ENCODE results near the gene IQCN. TPM values are rescaled to one million over a fixed set of nuclear protein-coding genes. Genes with fewer than 3 reads are reported as not detected.

IQCN gene
- total RNA-seq, 2 experiments from 2014 or later: 18.1 to 18.7 TPM

DNA sequence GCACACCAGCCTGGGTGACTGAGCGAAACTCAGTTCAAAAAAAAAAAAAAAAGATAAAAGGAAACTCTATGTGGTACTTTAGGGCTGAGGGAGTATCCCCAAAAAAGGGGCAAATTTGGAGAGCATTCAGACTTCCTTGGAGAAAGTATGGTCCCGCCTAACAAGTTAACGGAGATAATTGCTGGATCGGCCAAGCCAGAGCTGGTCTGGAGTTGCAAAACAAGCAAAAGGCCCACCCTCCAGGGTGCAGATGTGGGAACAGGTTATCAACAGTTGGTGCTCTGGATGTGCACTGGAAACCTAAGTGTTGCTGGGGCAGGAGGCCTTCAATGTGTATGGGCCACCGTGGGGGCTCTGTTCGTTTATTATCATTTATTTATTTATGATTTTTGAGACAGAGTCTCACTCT, 2.8 kb downstream of the IQCN start:
- Histone ChIP-seq H3K27ac (ENCODE audit: low read depth in 1 of 2, low read length in 2 of 2) (no peak overlapping the region), H3K9me3 (ENCODE audit: control insufficient read depth in 1 of 2, insufficient read depth in 1 of 2, low read length in 2 of 2) (peaks cover 0 to 4% of the 10 kb centered on the region in 2 experiments), H3K4me3 (ENCODE audit: low read length) (no peak overlapping the region), H3K4me1 (ENCODE audit: insufficient read depth, low read length) (peaks cover 35% of the 10 kb centered on the region), H3K36me3 (ENCODE audit: insufficient read depth, low read length) (peaks cover 46% of the 10 kb centered on the region), H3K27me3 (ENCODE audit: control insufficient read depth in 1 of 2, insufficient read depth in 2 of 2, low read length in 2 of 2) (no peaks in the 10 kb centered on the region)
- Mint-ChIP-seq H3K4me3 (peak overlapping the region; percentile 58), H3K4me1 (ENCODE audit: low read depth) (peaks cover 32% of the 10 kb centered on the region), H3K27ac (peak overlapping the region; percentile 51), H3K27me3 (no peaks in the 10 kb centered on the region), H3K36me3 (ENCODE audit: low read depth) (peaks cover 47% of the 10 kb centered on the region), H3K9me3 (no peaks in the 10 kb centered on the region)
- TF ChIP-seq, protein P1, sequence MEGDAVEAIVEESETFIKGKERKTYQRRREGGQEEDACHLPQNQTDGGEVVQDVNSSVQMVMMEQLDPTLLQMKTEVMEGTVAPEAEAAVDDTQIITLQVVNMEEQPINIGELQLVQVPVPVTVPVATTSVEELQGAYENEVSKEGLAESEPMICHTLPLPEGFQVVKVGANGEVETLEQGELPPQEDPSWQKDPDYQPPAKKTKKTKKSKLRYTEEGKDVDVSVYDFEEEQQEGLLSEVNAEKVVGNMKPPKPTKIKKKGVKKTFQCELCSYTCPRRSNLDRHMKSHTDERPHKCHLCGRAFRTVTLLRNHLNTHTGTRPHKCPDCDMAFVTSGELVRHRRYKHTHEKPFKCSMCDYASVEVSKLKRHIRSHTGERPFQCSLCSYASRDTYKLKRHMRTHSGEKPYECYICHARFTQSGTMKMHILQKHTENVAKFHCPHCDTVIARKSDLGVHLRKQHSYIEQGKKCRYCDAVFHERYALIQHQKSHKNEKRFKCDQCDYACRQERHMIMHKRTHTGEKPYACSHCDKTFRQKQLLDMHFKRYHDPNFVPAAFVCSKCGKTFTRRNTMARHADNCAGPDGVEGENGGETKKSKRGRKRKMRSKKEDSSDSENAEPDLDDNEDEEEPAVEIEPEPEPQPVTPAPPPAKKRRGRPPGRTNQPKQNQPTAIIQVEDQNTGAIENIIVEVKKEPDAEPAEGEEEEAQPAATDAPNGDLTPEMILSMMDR (IDR thresholded peaks at IDR 0.05): no peak
- no peak for ATAC-seq (ENCODE audit: poor library complexity)
- DNase-seq: peak in 2 of 14 experiments; percentile 51 to 71
- ChIA-PET POLR2A (interaction anchor here (0.8 to 2.0 kb wide), 3 partner anchors 10 to 79 kb away, joined by 3 to 6 read pairs (median 4); partner anchors contain the start of genes JUND and MPV17L2), CTCF (interaction anchor here (1.0 to 3.9 kb wide), 3 partner anchors 9 to 58 kb away, joined by 4 to 22 read pairs (median 4); no protein-coding TSS in a partner anchor)
- intact Hi-C loops (cut with DNase I, micrococcal nuclease): no loop called here

DNA sequence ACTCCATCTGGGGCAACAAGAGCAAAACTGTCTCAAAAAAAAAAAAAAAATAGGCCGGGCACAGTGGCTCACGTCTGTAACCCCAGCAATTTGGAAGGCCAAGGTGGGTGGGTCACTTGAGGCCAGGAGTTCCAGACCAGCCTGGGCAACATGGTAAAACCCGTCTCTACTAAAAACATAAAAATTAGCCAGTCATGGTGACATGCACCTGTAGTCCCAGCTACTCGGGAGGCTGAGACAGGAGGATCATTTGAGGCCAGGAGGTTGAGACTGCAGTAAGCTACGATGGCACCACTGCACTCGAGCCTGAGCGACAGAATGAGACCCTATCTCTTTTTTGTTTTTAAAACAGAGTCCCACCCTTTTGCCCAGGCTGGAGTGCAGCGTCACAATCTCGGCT, 3.9 kb downstream of the IQCN start:
- DNase-seq: peak in 1 of 14 experiments; percentile 47
- no peaks in the 10 kb centered on the region for H3K9me3 Mint-ChIP-seq

DNA sequence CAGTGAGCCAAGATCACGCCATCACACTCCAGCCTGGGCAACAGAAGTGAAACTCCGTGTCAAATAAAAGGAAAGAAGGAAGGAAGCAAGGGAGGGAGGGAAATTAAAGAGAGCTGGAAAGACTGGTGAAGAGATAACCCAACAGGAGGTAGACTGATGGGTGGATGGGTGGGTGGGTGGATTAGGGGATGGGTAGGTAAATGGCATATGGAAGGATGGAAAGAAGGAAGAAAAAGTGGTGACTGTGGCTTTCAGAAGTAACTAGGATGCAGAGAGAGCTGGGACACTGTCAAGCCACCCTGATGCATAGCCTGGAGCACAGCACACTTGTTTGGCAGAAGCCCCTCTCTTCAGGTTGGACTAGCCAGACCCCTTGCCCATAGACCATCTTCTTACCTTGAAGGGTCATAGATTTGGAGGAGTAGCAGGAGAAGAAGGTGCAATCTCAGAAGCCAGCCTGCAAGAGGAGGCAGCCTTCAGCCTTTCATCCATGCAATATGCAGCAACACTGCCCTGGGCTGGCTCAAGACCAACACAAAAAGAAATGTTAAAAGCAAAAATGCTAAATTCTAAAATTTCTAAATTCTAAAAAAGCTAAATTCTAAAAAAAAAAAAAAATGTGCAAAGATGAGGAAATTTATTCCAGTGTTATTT, 5.1 kb downstream of the IQCN start:
- peaks cover 0 to 4% of the 10 kb centered on the region in 2 experiments for H3K9me3 ChIP-seq (ENCODE audit: control insufficient read depth in 1 of 2, insufficient read depth in 1 of 2, low read length in 2 of 2)
- H3K27me3 ChIP-seq (ENCODE audit: control insufficient read depth in 1 of 2, insufficient read depth in 2 of 2, low read length in 2 of 2): no peaks in the 10 kb centered on the region
- POLR2A ChIA-PET: interaction anchor here (1.2 kb wide), 1 partner anchor 8 kb away, joined by 5 read pairs; no protein-coding TSS in a partner anchor
- CTCF ChIA-PET: interaction anchor here (1.1 to 3.9 kb wide), 3 partner anchors 11 to 119 kb away, joined by 3 to 22 read pairs (median 3); a partner anchor contains a TSS
- H3K9me3 Mint-ChIP-seq: no peaks in the 10 kb centered on the region
- ATAC-seq (ENCODE audit: poor library complexity): no peak
- peaks cover 29% of the 10 kb centered on the region for H3K4me1 ChIP-seq (ENCODE audit: insufficient read depth, low read length)
- no peaks in the 10 kb centered on the region for H3K27me3 Mint-ChIP-seq
- peaks cover 36% of the 10 kb centered on the region for H3K36me3 Mint-ChIP-seq (ENCODE audit: low read depth)
- H3K27ac Mint-ChIP-seq: no peak overlapping the region
- peaks cover 46% of the 10 kb centered on the region for H3K36me3 ChIP-seq (ENCODE audit: insufficient read depth, low read length)
- H3K4me3 Mint-ChIP-seq: no peak overlapping the region
- peak in 1 of 14 experiments; percentile 29 for DNase-seq
- TF ChIP-seq, protein P1 (IDR thresholded peaks at IDR 0.05): no peak
- H3K27ac ChIP-seq (ENCODE audit: low read depth in 1 of 2, low read length in 2 of 2): no peak overlapping the region
- H3K4me1 Mint-ChIP-seq (ENCODE audit: low read depth): peaks cover 21% of the 10 kb centered on the region
- H3K4me3 ChIP-seq (ENCODE audit: low read length): no peak overlapping the region
- intact Hi-C loops (cut with DNase I, micrococcal nuclease): no loop called here

More for the DNA sequence above, 3.9 kb downstream of the IQCN start:
- Histone ChIP-seq H3K36me3 (ENCODE audit: insufficient read depth, low read length) (peaks cover 46% of the 10 kb centered on the region), H3K9me3 (ENCODE audit: control insufficient read depth in 1 of 2, insufficient read depth in 1 of 2, low read length in 2 of 2) (peaks cover 0 to 4% of the 10 kb centered on the region in 2 experiments), H3K27ac (ENCODE audit: low read depth in 1 of 2, low read length in 2 of 2) (no peak overlapping the region), H3K4me1 (ENCODE audit: insufficient read depth, low read length) (peaks cover 33% of the 10 kb centered on the region), H3K27me3 (ENCODE audit: control insufficient read depth in 1 of 2, insufficient read depth in 2 of 2, low read length in 2 of 2) (no peaks in the 10 kb centered on the region), H3K4me3 (ENCODE audit: low read length) (no peak overlapping the region)
- H3K4me3 Mint-ChIP-seq: no peak overlapping the region
- intact Hi-C loops (cut with DNase I, micrococcal nuclease): no loop called here
- ATAC-seq (ENCODE audit: poor library complexity): no peak
- peaks cover 32% of the 10 kb centered on the region for H3K4me1 Mint-ChIP-seq (ENCODE audit: low read depth)
- H3K36me3 Mint-ChIP-seq (ENCODE audit: low read depth): peaks cover 47% of the 10 kb centered on the region
- ChIA-PET POLR2A (interaction anchor here (1.2 to 2.0 kb wide), 2 partner anchors 53 to 78 kb away, joined by 5 to 6 read pairs; partner anchors contain the start of genes LSM4 and MPV17L2), CTCF (interaction anchor here (0.9 to 3.9 kb wide), 4 partner anchors 10 to 118 kb away, joined by 3 to 22 read pairs (median 4); no protein-coding TSS in a partner anchor)
- H3K27ac Mint-ChIP-seq: no peak overlapping the region
- TF ChIP-seq, protein P1 (IDR thresholded peaks at IDR 0.05): no peak
- no peaks in the 10 kb centered on the region for H3K27me3 Mint-ChIP-seq

Data from CD4-positive, alpha-beta T cell (primary cell).